ENCODE results near the gene CMTM4.

- TF ChIP-seq CTCF (IDR thresholded peaks at IDR 0.05) (no peak), POLR2A (IDR thresholded peaks at IDR 0.05) (no peak), POLR2AphosphoS5 (IDR thresholded peaks at IDR 0.05) (no peak)
Observed at GRCh38 chr16:66592241-66592640, 104.3 kb downstream of the CMTM4 start.

Measured in gastroesophageal sphincter (tissue), 3 donors.